HCT116 (cell line): ENCODE data around the gene MPEG1. TPM values are rescaled to one million over a fixed set of nuclear protein-coding genes. Genes with fewer than 3 reads are reported as not detected.

Experiments used
- ATAC-seq: fragments of 200-7000 bp; cut with Tn5 transposase; 2 replicates; pipeline ENCODE4 v1.9.1; 2020; ENCODE audit warnings: mild to moderate bottlenecking, moderate library complexity
- BruUV-seq: library from RNA; stranded (reverse); fragments of 400-500 nt; replicated peaks from 2 replicates; lab custom pipeline; 2021; lab: Mats Ljungman, UMichigan
- CTCF ChIA-PET: fragments of 300-600 bp; sonication (Branson Sonifier 250); formaldehyde crosslinking; loops from one replicate; lab custom pipeline; 2021; ENCODE audit warnings: antibody characterized with exemption; lab: Charles Lee
- POLR2A ChIA-PET: fragments of 300-600, 350-600 bp; sonication (Branson Sonifier 250); formaldehyde crosslinking; loops from one replicate; lab custom pipeline; 2021; ENCODE audit warnings: antibody characterized with exemption; lab: Charles Lee
- RAD21 ChIA-PET, 2 experiments: fragments of 300-600 bp; sonication (Branson Sonifier 250); formaldehyde crosslinking; loops; one replicate each; lab custom pipeline; 2023; ENCODE audit warnings: low total read pairs in 2 of 2; ENCODE audit not compliant: uncharacterized antibody in 2 of 2, unreplicated experiment in 2 of 2, low non-redundant PET in 1 of 2; lab: Charles Lee
- DNase-seq: peaks from one replicate; pipeline ENCODE4 v3.0.0-alpha.2; 2010; ENCODE audit warnings: low read depth, low spot score
- H2AFZ ChIP-seq: fragments of 200-600 bp; shearing (Covaris generic), sonication (generic); 2 replicates; pipeline ENCODE4 v1.6.1; 2017; ENCODE audit warnings: low read depth, mixed run types, mixed read lengths, antibody characterized with exemption, low read length; ENCODE audit not compliant: poor library complexity, severe bottlenecking
- H3K27ac ChIP-seq: 2 replicates; pipeline ENCODE4 v1.5.1; 2012; ENCODE audit warnings: low read depth, low read length
- H3K27me3 ChIP-seq: fragments of 200-600 bp; sonication (generic); 2 replicates; pipeline ENCODE4 v1.6.1; 2016; ENCODE audit warnings: mixed run types, low read length, mixed read lengths; ENCODE audit not compliant: insufficient read depth
- H3K36me3 ChIP-seq, 2 experiments: fragments of 200-500 bp in 1 of 2; fragments of 200-600 bp in 1 of 2; sonication (Bioruptor generic) in 1 of 2; sonication (generic) in 1 of 2; 2 replicates each; pipeline versions ENCODE4 v1.5.1 to v1.6.1; 2014 to 2016; ENCODE audit warnings: low read length in 2 of 2, inconsistent platforms in 1 of 2, mixed read lengths in 1 of 2, mixed run types in 1 of 2; ENCODE audit not compliant: insufficient read depth in 2 of 2, control insufficient read depth in 1 of 2
- H3K4me1 ChIP-seq, 2 experiments: fragments of 200-600 bp in 1 of 2; sonication (generic) in 1 of 2; 2 replicates each; pipeline versions ENCODE4 v1.5.1 to v1.6.1; 2012 to 2017; ENCODE audit warnings: low read length in 2 of 2, inconsistent platforms in 1 of 2, mild to moderate bottlenecking in 1 of 2, mixed read lengths in 1 of 2, mixed run types in 1 of 2, moderate library complexity in 1 of 2; ENCODE audit not compliant: insufficient read depth in 2 of 2, control insufficient read depth in 1 of 2
- H3K4me2 ChIP-seq: fragments of 200-600 bp; sonication (generic); 2 replicates; pipeline ENCODE4 v1.6.1; 2017; ENCODE audit warnings: mixed run types, low read length, mixed read lengths
- H3K4me3 ChIP-seq, 2 experiments: fragments of 200-600 bp in 1 of 2; sonication (generic) in 1 of 2; replicated peaks in 1 of 2; 2 replicates each; pipeline ENCODE4 v1.5.1; 2011 to 2016; ENCODE audit warnings: low read length in 2 of 2, control low read depth in 1 of 2, low read depth in 1 of 2, mild to moderate bottlenecking in 1 of 2, mixed read lengths in 1 of 2, mixed run types in 1 of 2
- H3K79me2 ChIP-seq: fragments of 200-600 bp; sonication (generic); 2 replicates; pipeline ENCODE4 v1.6.1; 2017; ENCODE audit warnings: mild to moderate bottlenecking, mixed run types, low read length, moderate library complexity, mixed read lengths; ENCODE audit not compliant: insufficient read depth
- H3K9ac ChIP-seq: fragments of 200-600 bp; sonication (generic); 2 replicates; pipeline ENCODE4 v1.6.1; 2016; ENCODE audit warnings: low read length, mixed read lengths
- H3K9me2 ChIP-seq: fragments of 200-600 bp; sonication (generic), shearing (Covaris generic); 2 replicates; pipeline ENCODE4 v1.6.1; 2017; ENCODE audit warnings: mixed run types, mild to moderate bottlenecking, moderate library complexity; ENCODE audit not compliant: insufficient read depth
- H3K9me3 ChIP-seq, 2 experiments: fragments of 200-500 bp in 1 of 2; fragments of 200-600 bp in 1 of 2; sonication (Bioruptor generic) in 1 of 2; sonication (generic) in 1 of 2; 2 replicates each; pipeline ENCODE4 v1.6.1; 2014 to 2017; ENCODE audit warnings: low read length in 2 of 2, mixed read lengths in 2 of 2, inconsistent platforms in 1 of 2, low read depth in 1 of 2, mild to moderate bottlenecking in 1 of 2, mixed run types in 1 of 2, moderate library complexity in 1 of 2; ENCODE audit not compliant: control insufficient read depth in 1 of 2, insufficient read depth in 1 of 2
- H4K20me1 ChIP-seq: fragments of 200-600 bp; sonication (generic), shearing (Covaris generic); 2 replicates; pipeline ENCODE4 v1.6.1; 2017; ENCODE audit warnings: mixed run types, mild to moderate bottlenecking, moderate library complexity; ENCODE audit not compliant: insufficient read depth
- CBX3 ChIP-seq: IDR thresholded peaks from 2 replicates; pipeline ENCODE4 v1.6.1; 2012; ENCODE audit warnings: low read depth
- EGR1 ChIP-seq: IDR thresholded peaks from 2 replicates; pipeline ENCODE4 v1.6.1; 2012; ENCODE audit warnings: low read depth
- FOSL1 ChIP-seq: IDR thresholded peaks from 2 replicates; pipeline ENCODE4 v1.6.1; 2012; ENCODE audit warnings: low read depth
- POLR2AphosphoS5 ChIP-seq: IDR thresholded peaks from 2 replicates; pipeline ENCODE4 v1.6.1; 2011; ENCODE audit warnings: mild to moderate bottlenecking, low read depth, low read length, moderate library complexity
- SP1 ChIP-seq: IDR thresholded peaks from 2 replicates; pipeline ENCODE4 v1.6.1; 2012; ENCODE audit warnings: low read depth
- SRF ChIP-seq: IDR thresholded peaks from 2 replicates; pipeline ENCODE4 v1.6.1; 2012; ENCODE audit warnings: low read depth
- TCF7L2 ChIP-seq: IDR thresholded peaks from 2 replicates; pipeline ENCODE4 v1.7.0; 2011; ENCODE audit warnings: borderline replicate concordance, inconsistent platforms; ENCODE audit not compliant: insufficient read depth, insufficient read length; ENCODE audit errors: extremely low read depth
- ZFX ChIP-seq: fragments of 450-650 bp; IDR thresholded peaks from 2 replicates; pipeline ENCODE4 v1.6.1; 2017
- intact Hi-C: fragments of 100-400 bp; cut with micrococcal nuclease; formaldehyde crosslinking; loops from 2 replicates; pipeline ENCODE4 v1.10.0; 2022
- total RNA-seq: library from RNA; stranded (reverse); gene quantifications from one replicate; pipeline ENCODE4 v1.2.1, GENCODE V29; 2021; ENCODE audit not compliant: unreplicated experiment
- TF ChIP-seq, protein P1 (sequence below): IDR thresholded peaks from 2 replicates; pipeline ENCODE4 v1.6.1; 2012
- TF ChIP-seq, protein P2 (sequence below): IDR thresholded peaks from 2 replicates; pipeline ENCODE4 v1.6.1; 2012

The MPEG1 gene
- total RNA-seq, 1 experiment from 2014 or later: 0.07 TPM

- intact Hi-C loops: no loop called here
- ChIA-PET CTCF (interaction anchor here (0.7 to 1.0 kb wide), 2 partner anchors 12 to 33 kb away, joined by 3 read pairs; no protein-coding TSS in a partner anchor), POLR2A (no interaction called here), RAD21 (no interaction called here)
- BruUV-seq: no TSS peak
- 0 out of 2 replicates have a peak, but pooled peaks cover 4% of the 10 kb centered on the region for H3K27me3 ChIP-seq
- no peaks in the 10 kb centered on the region for H3K79me2 ChIP-seq
- 0 out of 4 replicates have a peak, but pooled peaks cover 0 to 3% of the 10 kb centered on the region in 2 experiments for H3K4me1 ChIP-seq
- H3K9me2 ChIP-seq: no peaks in the 10 kb centered on the region
- H3K9me3 ChIP-seq: no peaks in the 10 kb centered on the region
- no peaks in the 10 kb centered on the region for H3K36me3 ChIP-seq
- H3K4me3 ChIP-seq: no peak overlapping the region
- H2AFZ ChIP-seq: no peak overlapping the region
- H3K9ac ChIP-seq: no peak overlapping the region
- no peak overlapping the region for H3K27ac ChIP-seq
- DNase-seq (no peak), ATAC-seq (no peak)
- TF ChIP-seq TCF7L2 (no peak), POLR2AphosphoS5 (no peak), CBX3 (no peak), FOSL1 (no peak), ZFX (no peak), EGR1 (no peak), SP1 (no peak), SRF (no peak)
- TF ChIP-seq, protein P1, sequence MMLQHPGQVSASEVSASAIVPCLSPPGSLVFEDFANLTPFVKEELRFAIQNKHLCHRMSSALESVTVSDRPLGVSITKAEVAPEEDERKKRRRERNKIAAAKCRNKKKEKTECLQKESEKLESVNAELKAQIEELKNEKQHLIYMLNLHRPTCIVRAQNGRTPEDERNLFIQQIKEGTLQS: no peak
- TF ChIP-seq, protein P2, sequence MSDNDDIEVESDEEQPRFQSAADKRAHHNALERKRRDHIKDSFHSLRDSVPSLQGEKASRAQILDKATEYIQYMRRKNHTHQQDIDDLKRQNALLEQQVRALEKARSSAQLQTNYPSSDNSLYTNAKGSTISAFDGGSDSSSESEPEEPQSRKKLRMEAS: no peak
- no peak overlapping the region for H3K4me2 ChIP-seq
- H4K20me1 ChIP-seq: no peaks in the 10 kb centered on the region
These were observed 6.2 kb upstream of the MPEG1 start for GRCh38 chr11:59218893-59219292.

DNA sequence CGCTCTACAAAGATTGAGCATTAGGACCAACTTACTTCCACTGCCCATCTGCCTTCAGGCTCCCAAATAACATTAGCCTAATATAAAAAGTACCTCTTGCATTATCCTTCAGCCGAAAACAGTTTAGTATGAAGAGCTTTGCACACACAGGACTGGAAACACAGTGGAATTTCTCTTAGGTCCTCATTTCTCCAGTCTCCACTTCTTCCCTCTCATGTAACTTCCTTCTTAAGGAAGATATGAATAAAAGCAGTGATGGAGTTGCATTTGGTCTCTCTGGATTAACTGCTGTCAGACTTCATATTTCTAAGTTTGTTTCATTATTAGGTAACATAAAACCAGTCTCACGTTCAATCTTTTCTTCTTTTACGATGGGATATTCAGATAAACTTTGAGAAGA is 5.6 kb upstream of the MPEG1 start:
- ChIA-PET CTCF (interaction anchor here (0.7 to 1.0 kb wide), 2 partner anchors 12 to 32 kb away, joined by 3 read pairs; no protein-coding TSS in a partner anchor), POLR2A (no interaction called here), RAD21 (no interaction called here)
- H2AFZ ChIP-seq: no peak overlapping the region
- 0 out of 4 replicates have a peak, but pooled peaks cover 0 to 3% of the 10 kb centered on the region in 2 experiments for H3K4me1 ChIP-seq
- no peak overlapping the region for H3K9ac ChIP-seq
- no peak overlapping the region for H3K4me3 ChIP-seq
- no peak overlapping the region for H3K4me2 ChIP-seq
- no peaks in the 10 kb centered on the region for H3K9me3 ChIP-seq
- 0 out of 2 replicates have a peak, but pooled peaks cover 4% of the 10 kb centered on the region for H3K27me3 ChIP-seq
- H3K27ac ChIP-seq: no peak overlapping the region
- BruUV-seq: no TSS peak
- no peak for TF ChIP-seq TCF7L2
- no peaks in the 10 kb centered on the region for H3K79me2 ChIP-seq
- intact Hi-C loops: no loop called here
- no peak for ATAC-seq
- H4K20me1 ChIP-seq: no peaks in the 10 kb centered on the region
- no peak for DNase-seq
- no peaks in the 10 kb centered on the region for H3K9me2 ChIP-seq
- no peaks in the 10 kb centered on the region for H3K36me3 ChIP-seq
